ENCODE results near the gene PAPPA2. TPM values are rescaled to one million over a fixed set of nuclear protein-coding genes. Genes with fewer than 3 reads are reported as not detected.

The PAPPA2 gene
- total RNA-seq, 4 donors from 2014 or later: 0.55 to 3.3 (median 2.2) TPM; not detected in 1

GRCh38 chr1:176786274-176786673 is 323.3 kb downstream of the PAPPA2 start:
- Histone ChIP-seq H3K4me1 (no peaks in the 10 kb centered on the region), H3K27ac (no peak overlapping the region), H3K9me3 (no peaks in the 10 kb centered on the region), H3K4me3 (no peak overlapping the region), H3K36me3 (no peaks in the 10 kb centered on the region), H3K27me3 (no peaks in the 10 kb centered on the region)
- no peak for DNase-seq
- TF ChIP-seq POLR2AphosphoS5 (IDR thresholded peaks at IDR 0.05) (no peak), POLR2A (IDR thresholded peaks at IDR 0.05) (no peak), CTCF (IDR thresholded peaks at IDR 0.05) (no peak), EP300 (IDR thresholded peaks at IDR 0.05; ENCODE audit: low read depth) (no peak)
- in situ Hi-C loops (cut with MboI; ENCODE audit: low pct_ligation_motif_present in 1 of 4, low pct_unique_long_range_greater_than_20kb in 1 of 4, low sequenced_read_pairs in 3 of 4) (no loop called here), intact Hi-C loops (cut with DNase I; ENCODE audit: low total_unique reads) (no loop called here)
- 23 to 25% methylated on average over 3 to 4 of the region's 4 CpGs for WGBS, 2 donors (ENCODE audit: low coverage in 1 of 2)

GRCh38 chr1:176789571-176790090 is 326.7 kb downstream of the PAPPA2 start:
- Histone ChIP-seq H3K36me3 (no peaks in the 10 kb centered on the region), H3K9me3 (no peaks in the 10 kb centered on the region), H3K4me3 (no peak overlapping the region), H3K27me3 (no peaks in the 10 kb centered on the region), H3K4me1 (no peaks in the 10 kb centered on the region), H3K27ac (no peak overlapping the region)
- TF ChIP-seq EP300 (IDR thresholded peaks at IDR 0.05; ENCODE audit: low read depth) (no peak), CTCF (IDR thresholded peaks at IDR 0.05) (no peak), POLR2AphosphoS5 (IDR thresholded peaks at IDR 0.05) (no peak), POLR2A (IDR thresholded peaks at IDR 0.05) (no peak)
- intact Hi-C loops (cut with DNase I; ENCODE audit: low total_unique reads) (no loop called here), in situ Hi-C loops (cut with MboI; ENCODE audit: low pct_ligation_motif_present in 1 of 4, low pct_unique_long_range_greater_than_20kb in 1 of 4, low sequenced_read_pairs in 3 of 4) (no loop called here)
- no peak for DNase-seq
- 68 to 78% methylated on average over 1 of the region's 1 CpG for WGBS, 2 donors (ENCODE audit: low coverage in 1 of 2)

- Histone ChIP-seq H3K36me3 (no peaks in the 10 kb centered on the region), H3K27ac (no peak overlapping the region), H3K4me3 (no peak overlapping the region), H3K4me1 (no peaks in the 10 kb centered on the region), H3K27me3 (no peaks in the 10 kb centered on the region), H3K9me3 (no peaks in the 10 kb centered on the region)
- TF ChIP-seq POLR2A (IDR thresholded peaks at IDR 0.05) (no peak), POLR2AphosphoS5 (IDR thresholded peaks at IDR 0.05) (no peak), CTCF (IDR thresholded peaks at IDR 0.05) (no peak), EP300 (IDR thresholded peaks at IDR 0.05; ENCODE audit: low read depth) (no peak)
- whole genome bisulfite sequencing, 2 donors (ENCODE audit: low coverage in 1 of 2): 47 to 64% methylated on average over 3 of the region's 3 CpGs
- no peak for DNase-seq
- in situ Hi-C loops (cut with MboI; ENCODE audit: low pct_ligation_motif_present in 1 of 4, low pct_unique_long_range_greater_than_20kb in 1 of 4, low sequenced_read_pairs in 3 of 4): no loop called here
- intact Hi-C loops (cut with DNase I; ENCODE audit: low total_unique reads): no loop called here
Measured at GRCh38 chr1:176790786-176791185, 327.8 kb downstream of the PAPPA2 start.

GRCh38 chr1:176791906-176792305 is 328.9 kb downstream of the PAPPA2 start:
- Histone ChIP-seq H3K9me3 (no peaks in the 10 kb centered on the region), H3K27ac (no peak overlapping the region), H3K4me3 (no peak overlapping the region), H3K4me1 (no peaks in the 10 kb centered on the region), H3K27me3 (no peaks in the 10 kb centered on the region), H3K36me3 (no peaks in the 10 kb centered on the region)
- WGBS, 2 donors (ENCODE audit: low coverage in 1 of 2): 62 to 63% methylated on average over 2 to 3 of the region's 3 CpGs
- intact Hi-C loops (cut with DNase I; ENCODE audit: low total_unique reads) (no loop called here), in situ Hi-C loops (cut with MboI; ENCODE audit: low pct_ligation_motif_present in 1 of 4, low pct_unique_long_range_greater_than_20kb in 1 of 4, low sequenced_read_pairs in 3 of 4) (no loop called here)
- no peak for DNase-seq
- TF ChIP-seq POLR2AphosphoS5 (IDR thresholded peaks at IDR 0.05): no peak
- no peak for TF ChIP-seq CTCF (IDR thresholded peaks at IDR 0.05)
- no peak for TF ChIP-seq POLR2A (IDR thresholded peaks at IDR 0.05)
- no peak for TF ChIP-seq EP300 (IDR thresholded peaks at IDR 0.05; ENCODE audit: low read depth)

All from transverse colon (tissue), 4 donors.